ENCODE results near the gene SCMH1. TPM values are rescaled to one million over a fixed set of nuclear protein-coding genes. Genes with fewer than 3 reads are reported as not detected.
"Not testable (repeated sequence)": the region's sequence is repeated elsewhere in the genome, so short reads cannot be mapped to it uniquely, and the experiment has no call there.

SCMH1 gene
- total and polyA plus RNA-seq, 2 donors (not counting 3 experiments of a cell fraction or from before 2014, with no cell fraction given): 39.9 to 40.7 TPM

GRCh38 chr1:41184446-41184845 lies 57.7 kb downstream of the SCMH1 start:
- Histone ChIP-seq H3K9me1 (replicated peaks; ENCODE audit: control insufficient read depth, extremely low read depth, insufficient read depth, low read length) (no peaks in the 10 kb centered on the region), H3K4me3 (replicated peaks in 1 of 3; ENCODE audit: insufficient read depth in 1 of 3, low read depth in 1 of 3, low read length in 3 of 3) (no peak overlapping the region), H3K4me1 (ENCODE audit: control insufficient read depth, extremely low read depth, insufficient read depth, low read length) (no peaks in the 10 kb centered on the region), H4K20me1 (replicated peaks; ENCODE audit: control insufficient read depth, extremely low read depth, insufficient read depth, low read length) (no peaks in the 10 kb centered on the region), H3K79me2 (ENCODE audit: control insufficient read depth, insufficient read depth, low read length) (peaks cover 2% of the 10 kb centered on the region), H3K27ac (ENCODE audit: insufficient read depth, low read depth, low read length) (no peak overlapping the region), H3K27me3 (ENCODE audit: control insufficient read depth in 2 of 2, insufficient read depth in 2 of 2, low read length in 2 of 2) (no peaks in the 10 kb centered on the region), H3K36me3 (ENCODE audit: control insufficient read depth in 2 of 2, extremely low read depth in 1 of 2, insufficient read depth in 2 of 2, low read length in 2 of 2) (no peaks in the 10 kb centered on the region), H3K4me2 (ENCODE audit: insufficient read depth, low read length) (no peak overlapping the region), H2AFZ (ENCODE audit: low read depth, low read length) (no peak overlapping the region), H3K9me3 (replicated peaks; ENCODE audit: control insufficient read depth, insufficient read depth, low read length) (no peaks in the 10 kb centered on the region), H3K9ac (replicated peaks; ENCODE audit: extremely low read depth, insufficient read depth, low read length) (no peak overlapping the region)
- FAIRE-seq (no peak), DNase-seq (ENCODE audit: low read depth, low spot score) (no peak)
- POLR2A ChIA-PET: no interaction called here
- no TSS peak for BruUV-seq (replicated peaks)
- CTCF ChIA-PET: no interaction called here
- intact Hi-C loops (cut with micrococcal nuclease): no loop called here
- dilution Hi-C loops (cut with MboI; ENCODE audit: extremely low pct_ligation_motif_present, low sequenced_read_pairs): no loop called here
- TF ChIP-seq JUN (IDR thresholded peaks at IDR 0.05; ENCODE audit: borderline replicate concordance, insufficient read depth, insufficient read length, low read depth): no peak
- no peak for TF ChIP-seq MAX (IDR thresholded peaks at IDR 0.05; ENCODE audit: insufficient read depth, insufficient read length)
- TF ChIP-seq CTCF (IDR thresholded peaks at IDR 0.05; ENCODE audit: extremely low read depth in 1 of 2, insufficient read depth in 1 of 2, low read depth in 1 of 2, low read length in 2 of 2): no peak
- TF ChIP-seq EZH2 (IDR thresholded peaks at IDR 0.05; ENCODE audit: borderline replicate concordance, low read depth, low read length, severe bottlenecking): no peak
- TF ChIP-seq MYC (IDR thresholded peaks at IDR 0.05; ENCODE audit: low read depth, low read length): no peak
- TF ChIP-seq POLR2AphosphoS5 (IDR thresholded peaks at IDR 0.05; ENCODE audit: insufficient read depth, low read depth, low read length): no peak
- TF ChIP-seq FOS (IDR thresholded peaks at IDR 0.05; ENCODE audit: borderline replicate concordance, insufficient read depth, low read length): no peak
- no peak for TF ChIP-seq POLR2A (IDR thresholded peaks at IDR 0.05; ENCODE audit: low read depth, low read length)
- TF ChIP-seq GATA2 (IDR thresholded peaks at IDR 0.05; ENCODE audit: insufficient read depth, insufficient read length, low read depth, low read length): no peak

- H3K79me2 ChIP-seq (ENCODE audit: control insufficient read depth, insufficient read depth, low read length); intact Hi-C loops (cut with micrococcal nuclease); H3K4me3 ChIP-seq (replicated peaks in 1 of 3; ENCODE audit: insufficient read depth in 1 of 3, low read depth in 1 of 3, low read length in 3 of 3); H3K9me1 ChIP-seq (replicated peaks; ENCODE audit: control insufficient read depth, extremely low read depth, insufficient read depth, low read length); POLR2A ChIA-PET; H3K4me1 ChIP-seq (ENCODE audit: control insufficient read depth, extremely low read depth, insufficient read depth, low read length); H3K4me2 ChIP-seq (ENCODE audit: insufficient read depth, low read length); DNase-seq (ENCODE audit: low read depth, low spot score); H3K9ac ChIP-seq (replicated peaks; ENCODE audit: extremely low read depth, insufficient read depth, low read length); CTCF ChIA-PET; H2AFZ ChIP-seq (ENCODE audit: low read depth, low read length); H3K9me3 ChIP-seq (replicated peaks; ENCODE audit: control insufficient read depth, insufficient read depth, low read length); FAIRE-seq; H3K27me3 ChIP-seq (ENCODE audit: control insufficient read depth in 2 of 2, insufficient read depth in 2 of 2, low read length in 2 of 2); dilution Hi-C loops (cut with MboI; ENCODE audit: extremely low pct_ligation_motif_present, low sequenced_read_pairs); H3K27ac ChIP-seq (ENCODE audit: insufficient read depth, low read depth, low read length); BruUV-seq (replicated peaks); H3K36me3 ChIP-seq (ENCODE audit: control insufficient read depth in 2 of 2, extremely low read depth in 1 of 2, insufficient read depth in 2 of 2, low read length in 2 of 2); H4K20me1 ChIP-seq (replicated peaks; ENCODE audit: control insufficient read depth, extremely low read depth, insufficient read depth, low read length): not testable (repeated sequence)
Observed at GRCh38 chr1:41178230-41178629, 63.9 kb downstream of the SCMH1 start.

Measured in endothelial cell of umbilical vein (primary cell).